PC-9 (cell line): ENCODE measurements around the gene ATE1.

Source experiments
- CTCF ChIP-seq: fragments of 200-600 bp; sonication (generic); conservative IDR thresholded peaks from 2 replicates; pipeline ENCODE4 v1.6.1; 2017; ENCODE audit warnings: mixed run types, antibody characterized with exemption, mild to moderate bottlenecking, moderate library complexity
- EZH2 ChIP-seq: fragments of 200-600 bp; sonication (generic); IDR thresholded peaks from 2 replicates; pipeline ENCODE4 v1.8.0; 2017; ENCODE audit warnings: antibody characterized with exemption, low read depth

- TF ChIP-seq CTCF = no peak
- TF ChIP-seq EZH2 = no peak
Observed at GRCh38 chr10:121692626-121693025, 235.2 kb downstream of the ATE1 start.
